NK-92 treated with Interleukin-12 subunit alpha and Interleukin-12 subunit beta, amount 100 ng/mL, for 24 hours (cell line): ENCODE results near the gene TTC8.
"Not testable (repeated sequence)": the region's sequence is repeated elsewhere in the genome, so short reads cannot be mapped to it uniquely, and the experiment has no call there.

ENCODE experiments used
- DNase-seq: peaks from one replicate; lab custom pipeline; 2025; lab: John Stamatoyannopoulos, UW

TTC8 gene

GRCh38 chr14:88824314-88825077 is at the start of gene TTC8:
Gene TTC8, plus strand, starts transcription at chr14:88824651. Its CDS starts 57 bp downstream, at chr14:88824708.
- peak; percentile 57 for DNase-seq

DNA sequence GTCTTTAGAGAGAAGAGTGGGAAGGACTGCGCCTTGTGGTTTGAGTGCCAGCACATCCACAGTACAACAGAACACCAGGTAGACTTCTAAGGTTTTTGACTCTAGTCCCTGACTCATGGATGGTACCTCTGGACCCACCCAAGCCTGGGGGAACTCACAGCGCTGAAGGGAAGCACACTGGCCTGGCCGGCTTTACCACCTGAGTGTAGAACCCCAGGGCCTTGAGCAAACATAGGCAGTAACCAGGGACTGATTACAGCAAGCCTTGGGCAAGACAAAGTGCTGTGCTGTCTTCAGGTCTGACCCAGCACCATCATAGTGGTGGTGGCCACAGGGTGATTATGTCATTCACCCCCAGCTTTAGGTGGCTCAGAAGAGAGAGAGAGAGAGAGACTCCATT is 48.9 kb upstream of the TTC8 start:
- DNase-seq, result no peak

DNA sequence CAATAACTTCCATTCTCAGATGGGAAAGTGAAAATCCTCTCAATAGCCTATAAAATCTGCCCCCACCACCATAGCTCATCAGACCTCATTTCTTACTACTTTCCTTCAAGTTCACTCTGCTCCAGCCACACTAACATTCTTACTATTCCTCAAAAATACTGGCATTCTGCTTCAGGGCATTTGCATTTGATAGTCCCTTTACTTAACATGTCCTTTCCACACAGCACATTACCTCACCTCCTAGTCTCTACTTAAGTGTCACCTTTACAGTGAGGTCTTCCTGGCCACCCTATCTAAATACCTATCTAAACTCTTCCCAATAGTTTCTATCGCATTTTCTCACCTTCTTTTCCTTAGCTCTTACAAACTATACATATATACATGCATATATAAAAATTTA is 38.5 kb upstream of the TTC8 start:
- no peak for DNase-seq

GRCh38 chr14:88786715-88787114 is 37.7 kb upstream of the TTC8 start:
- no peak for DNase-seq

- DNase-seq, result not testable (repeated sequence)
These were observed 34.9 kb upstream of the TTC8 start for GRCh38 chr14:88789573-88789972.

DNA sequence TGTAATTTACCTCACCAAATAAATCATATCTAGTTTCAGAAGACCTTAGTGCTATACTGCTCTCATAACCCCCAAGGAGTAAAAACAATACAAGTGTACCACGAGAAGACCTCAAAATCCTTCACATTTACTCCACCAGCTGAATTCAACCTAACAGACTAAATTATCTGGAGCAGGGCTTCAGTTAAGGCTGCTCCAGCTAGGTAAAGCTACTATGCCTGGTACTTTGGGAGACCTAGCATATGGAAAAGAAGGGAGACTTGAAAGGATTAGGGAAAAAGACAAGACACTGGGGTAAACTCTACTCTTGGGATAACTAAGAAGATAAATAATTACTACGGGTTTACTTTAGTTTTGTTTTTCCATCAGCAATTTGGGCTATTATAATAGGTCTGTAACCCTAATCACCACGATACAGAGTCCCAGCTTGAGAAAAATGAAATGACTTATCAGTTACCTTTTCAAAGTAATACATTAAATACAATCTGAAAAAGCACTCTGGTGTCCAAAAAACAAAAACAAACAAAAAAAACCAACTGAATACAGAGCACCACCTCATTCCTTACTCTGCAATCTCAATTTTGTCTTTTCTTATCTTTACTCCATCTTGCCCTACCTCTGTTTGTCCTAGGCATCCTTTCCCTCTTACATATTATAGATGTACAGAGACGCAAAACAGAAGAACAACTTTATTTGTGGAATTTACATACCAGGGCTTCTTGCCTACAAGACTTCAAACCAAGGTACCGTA is 33.8 kb upstream of the TTC8 start:
- DNase-seq, result no peak

GRCh38 chr14:88791252-88791621 is 33.2 kb upstream of the TTC8 start:
- DNase-seq, result no peak

GRCh38 chr14:88791629-88792472 is 32.6 kb upstream of the TTC8 start:
- no peak for DNase-seq

DNA sequence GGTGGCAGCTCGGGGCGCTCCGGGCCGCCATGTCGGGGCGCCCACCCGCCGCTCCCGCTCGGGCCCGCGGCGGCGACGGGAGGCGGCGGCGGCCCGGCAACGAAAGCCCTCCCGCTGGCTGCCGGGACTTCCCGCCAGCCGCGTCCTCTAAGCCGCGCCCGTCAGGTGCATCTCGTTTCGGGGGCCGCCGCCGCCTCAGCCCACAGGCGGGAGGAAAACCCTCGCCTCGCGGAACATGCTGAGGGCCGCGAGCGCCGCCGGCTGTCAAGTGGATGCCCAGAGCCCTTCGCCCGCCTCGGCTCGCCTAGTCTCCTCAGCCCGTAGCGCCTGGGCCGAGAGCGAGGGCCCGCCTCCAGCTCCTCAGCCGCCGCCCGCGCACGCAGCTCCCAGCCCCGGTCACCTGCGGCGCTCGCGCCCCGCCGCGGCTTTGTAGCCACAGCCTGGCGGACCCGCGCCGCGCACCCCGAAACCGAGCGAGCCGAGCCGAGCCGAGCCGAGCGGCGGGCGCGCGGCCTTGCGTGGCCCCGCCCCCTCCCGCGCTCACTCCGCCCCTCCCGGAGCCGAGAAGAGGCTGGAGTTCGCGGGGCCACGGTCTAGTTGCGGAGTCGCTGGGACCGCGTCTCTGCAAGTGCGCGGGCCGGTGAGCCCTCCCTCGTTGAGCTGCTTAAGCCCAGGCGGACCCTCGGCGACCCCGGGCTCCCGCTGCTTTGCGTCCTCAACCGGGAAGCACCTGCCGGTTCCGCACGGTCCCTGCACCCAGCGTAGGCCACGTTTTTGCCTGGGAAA is 31.8 kb upstream of the TTC8 start, which contains the start of gene EML5:
Gene EML5 (minus strand): TSS at position 481 of the 786 bp plus-strand sequence. CDS start 450 bp downstream, at position 31.
- DNase-seq, result no peak

- DNase-seq, result no peak
These were observed 31.2 kb upstream of the TTC8 start for GRCh38 chr14:88793259-88793625.

DNA sequence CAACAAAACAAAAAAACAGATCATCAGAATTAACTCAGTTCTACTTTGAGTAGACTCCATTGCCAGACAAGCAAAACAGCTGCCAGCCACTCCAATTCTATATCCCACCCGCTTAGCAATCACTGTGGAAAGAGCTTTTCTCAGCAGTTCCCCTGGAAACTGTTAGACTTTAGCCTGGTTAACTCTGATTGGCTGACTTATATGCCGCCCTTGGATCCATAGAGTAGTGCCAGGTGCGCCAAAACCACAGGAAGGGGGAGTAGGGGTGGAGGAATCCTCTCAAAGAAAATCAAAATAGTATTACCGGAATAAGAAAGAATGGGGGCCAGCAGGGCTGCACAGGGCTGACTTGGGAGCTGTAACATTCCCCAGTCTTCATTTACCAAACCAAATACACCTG is 26.3 kb upstream of the TTC8 start:
- no peak for DNase-seq

GRCh38 chr14:88799522-88799921 is 24.9 kb upstream of the TTC8 start:
- no peak for DNase-seq

DNA sequence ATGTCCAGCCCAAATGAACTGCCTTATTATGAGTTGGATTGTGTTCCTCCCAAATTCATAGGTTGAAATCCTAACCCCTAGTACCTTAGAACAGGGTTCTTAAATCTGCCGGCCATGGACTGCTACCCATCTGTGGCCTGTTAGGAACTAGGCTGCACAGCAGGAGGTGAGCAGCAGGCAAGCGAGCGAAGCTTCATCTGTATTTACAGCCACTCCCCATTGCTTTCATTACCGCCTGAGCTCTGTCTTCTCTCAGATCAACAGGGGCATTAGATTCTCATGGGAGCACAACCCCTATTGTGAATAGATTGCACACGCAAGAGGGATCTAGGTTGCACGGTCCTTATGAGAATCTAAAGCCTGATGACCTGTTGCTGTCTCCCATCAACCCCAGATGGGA is 21.9 kb upstream of the TTC8 start:
- DNase-seq, result no peak

DNA sequence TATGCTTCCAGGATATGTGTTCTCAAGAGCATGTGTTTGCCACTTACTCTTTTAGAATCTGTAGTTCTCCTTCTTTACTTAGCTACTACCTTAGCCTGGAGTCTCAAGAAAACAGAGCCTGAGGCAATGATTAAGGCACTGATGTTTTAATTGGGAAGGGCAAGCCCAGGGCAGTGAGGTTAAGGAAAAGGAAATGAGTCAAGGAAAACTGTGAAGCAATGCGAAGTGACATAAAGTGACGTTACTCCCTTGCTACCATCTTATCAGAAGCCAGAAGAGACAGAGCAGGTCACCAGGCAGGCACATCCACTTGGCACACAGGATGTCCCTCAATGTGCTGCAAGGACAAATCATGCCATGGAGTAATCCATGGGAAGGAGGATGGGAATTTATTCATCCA is 20.4 kb upstream of the TTC8 start:
- DNase-seq, result no peak

DNA sequence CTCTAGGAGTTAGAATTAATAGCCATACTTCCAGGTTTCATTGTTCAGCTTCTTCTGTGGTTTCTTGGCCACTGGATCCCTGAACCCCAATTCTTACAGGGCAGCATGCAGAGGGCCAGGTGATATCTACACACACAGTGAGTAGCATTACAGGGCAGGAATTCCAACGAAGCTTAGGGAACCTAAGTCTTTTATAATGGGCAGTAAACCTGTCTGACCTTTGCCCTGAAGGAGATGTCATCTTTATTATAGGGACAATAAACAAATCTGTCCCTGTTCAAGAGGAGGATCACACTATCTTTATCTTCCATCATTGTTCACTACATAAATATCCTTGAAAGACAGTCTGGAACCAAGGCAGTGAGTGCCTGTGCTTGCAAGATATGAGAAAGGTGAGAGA is 20.0 kb upstream of the TTC8 start:
- DNase-seq, result no peak

GRCh38 chr14:88808359-88808758 is 16.1 kb upstream of the TTC8 start:
- DNase-seq, result no peak

DNA sequence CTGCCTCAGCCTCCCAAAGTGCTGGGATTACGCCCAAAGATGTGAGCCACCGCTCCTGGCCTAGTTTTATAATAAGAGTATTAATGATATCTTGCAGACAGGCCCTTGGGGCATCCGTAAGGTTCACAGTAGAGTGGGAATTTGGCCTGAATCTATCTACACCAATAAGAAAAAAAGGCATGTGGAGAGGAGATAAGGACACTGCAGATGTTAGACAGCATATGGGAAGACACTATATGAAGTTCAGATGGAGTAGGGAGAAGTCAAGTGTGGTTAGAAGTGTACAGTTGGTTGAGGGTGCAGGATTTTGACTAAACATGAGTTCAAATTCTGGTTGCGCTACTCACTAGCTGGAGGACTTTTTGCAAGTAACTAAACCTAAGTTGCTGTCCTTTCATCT is 8.5 kb upstream of the TTC8 start:
- DNase-seq, result no peak

DNA sequence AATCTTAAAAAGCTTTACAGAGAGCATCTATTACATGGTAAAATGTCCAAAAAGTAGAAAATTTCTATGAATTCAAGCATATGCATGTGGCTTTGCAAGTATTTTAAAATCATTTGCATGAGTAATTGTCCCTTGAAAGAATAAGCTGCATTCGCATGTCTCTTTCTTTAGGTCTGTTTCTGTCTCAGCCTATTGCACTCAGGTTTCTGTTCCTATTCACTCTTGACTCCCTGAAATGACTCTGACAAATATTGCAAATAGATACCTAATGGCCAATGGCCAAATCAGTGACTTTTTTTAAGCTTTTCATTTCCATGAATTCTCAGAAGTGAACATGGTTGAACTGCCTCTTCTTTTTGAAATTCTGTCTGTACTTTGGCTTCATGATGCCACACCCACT is 6.4 kb upstream of the TTC8 start:
- no peak for DNase-seq

DNA sequence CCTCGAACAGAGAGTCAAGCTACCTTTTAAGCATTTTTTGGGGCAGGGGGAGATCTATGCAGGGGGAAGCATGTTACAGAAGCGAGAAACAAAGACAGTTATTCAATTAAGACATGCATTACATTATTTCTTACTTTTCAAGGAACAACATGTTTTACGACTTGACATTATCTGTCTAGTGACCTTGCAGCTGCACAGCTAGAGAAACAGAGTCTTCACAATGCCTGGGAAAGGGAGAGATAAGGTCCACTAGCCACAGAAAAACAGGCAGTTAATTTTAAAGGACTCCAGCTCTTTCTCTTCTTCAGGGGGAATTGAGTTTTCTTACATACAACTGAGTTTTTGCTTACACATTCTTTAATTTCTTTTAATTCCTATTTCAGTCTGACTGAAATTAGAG is 4.8 kb upstream of the TTC8 start:
- not testable (repeated sequence) for DNase-seq

GRCh38 chr14:88821378-88821777 is 3.1 kb upstream of the TTC8 start:
- no peak for DNase-seq

DNA sequence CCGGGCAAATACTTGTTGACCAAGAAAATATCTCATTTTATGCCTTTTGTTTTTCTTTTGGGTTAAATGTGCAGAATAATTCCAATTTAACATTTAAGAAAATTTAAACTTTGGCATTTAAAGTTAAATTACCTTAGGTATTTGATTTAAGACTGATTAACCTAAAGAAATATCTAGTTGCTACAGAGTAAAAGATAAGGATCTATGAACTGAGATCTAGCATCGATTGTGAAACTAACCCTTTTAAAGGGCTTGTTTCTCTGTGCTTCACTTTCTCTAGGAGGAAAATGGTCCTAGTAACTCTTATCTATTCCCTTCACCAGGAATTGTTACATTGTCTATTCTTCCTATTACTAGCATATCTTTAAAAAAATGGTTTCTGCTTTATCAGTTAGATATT is 2.6 kb upstream of the TTC8 start:
- DNase-seq, result no peak

- no peak for DNase-seq
These were observed 510 bp upstream of the TTC8 start for GRCh38 chr14:88823968-88824313.
